ENCODE results near the gene CREB5.

Gene CREB5

GRCh38 chr7:28745351-28745750 lies 333.0 kb downstream of the CREB5 start:
- no peaks in the 10 kb centered on the region for H3K36me3 Mint-ChIP-seq (ENCODE audit: low read depth)
- H3K9me3 Mint-ChIP-seq: no peaks in the 10 kb centered on the region
- H3K4me1 Mint-ChIP-seq (ENCODE audit: low read depth): no peaks in the 10 kb centered on the region
- no peak overlapping the region for H3K4me3 Mint-ChIP-seq
- no peak overlapping the region for H3K27ac Mint-ChIP-seq
- DNase-seq (ENCODE audit: low spot score): no peak
- no peaks in the 10 kb centered on the region for H3K27me3 Mint-ChIP-seq (ENCODE audit: low read depth)

DNA sequence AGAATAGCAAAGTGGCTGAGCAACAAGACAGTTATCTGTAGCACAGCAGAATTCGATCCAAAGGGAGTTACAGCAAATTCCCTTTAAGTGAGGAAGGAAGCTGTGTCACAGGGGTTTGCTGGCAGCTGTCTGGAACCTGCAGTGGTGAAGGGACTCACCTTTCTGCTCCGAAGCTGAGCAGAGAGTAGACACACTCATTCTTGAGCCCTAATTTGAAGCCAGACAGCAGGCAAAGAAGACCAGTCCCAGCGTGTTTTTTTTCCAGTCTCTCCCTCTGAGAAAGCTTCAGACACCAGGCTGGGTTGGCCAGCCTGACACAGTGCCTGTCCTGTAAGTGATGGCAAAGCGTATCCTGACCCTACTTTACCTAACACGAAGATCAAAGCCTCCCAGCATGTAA lies 335.1 kb downstream of the CREB5 start:
- no peak overlapping the region for H3K27ac Mint-ChIP-seq
- no peaks in the 10 kb centered on the region for H3K36me3 Mint-ChIP-seq (ENCODE audit: low read depth)
- no peaks in the 10 kb centered on the region for H3K9me3 Mint-ChIP-seq
- H3K4me3 Mint-ChIP-seq: no peak overlapping the region
- DNase-seq (ENCODE audit: low spot score): no peak
- no peaks in the 10 kb centered on the region for H3K27me3 Mint-ChIP-seq (ENCODE audit: low read depth)
- no peaks in the 10 kb centered on the region for H3K4me1 Mint-ChIP-seq (ENCODE audit: low read depth)

DNA sequence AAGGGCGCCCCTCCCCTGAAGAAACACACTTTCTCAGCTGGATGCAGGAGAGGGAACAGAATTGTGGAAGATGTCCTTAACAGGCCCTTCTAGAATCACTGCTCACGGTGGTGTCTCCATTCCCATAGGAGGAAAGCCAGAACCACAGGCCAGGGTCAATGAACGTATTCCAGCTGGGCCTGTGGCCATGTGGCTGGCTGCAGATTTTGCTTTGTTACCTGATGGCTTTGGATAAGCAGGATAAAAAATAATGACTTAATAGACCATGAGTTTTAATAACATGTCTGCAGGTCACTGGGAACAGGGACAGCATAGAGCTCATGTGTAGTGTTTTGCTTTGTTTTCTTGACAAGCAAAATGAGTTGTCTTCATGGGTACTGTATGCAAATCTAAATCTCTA lies 335.5 kb downstream of the CREB5 start:
- no peaks in the 10 kb centered on the region for H3K4me1 Mint-ChIP-seq (ENCODE audit: low read depth)
- H3K36me3 Mint-ChIP-seq (ENCODE audit: low read depth): no peaks in the 10 kb centered on the region
- H3K27me3 Mint-ChIP-seq (ENCODE audit: low read depth): no peaks in the 10 kb centered on the region
- DNase-seq (ENCODE audit: low spot score): no peak
- no peak overlapping the region for H3K4me3 Mint-ChIP-seq
- no peaks in the 10 kb centered on the region for H3K9me3 Mint-ChIP-seq
- no peak overlapping the region for H3K27ac Mint-ChIP-seq

DNA sequence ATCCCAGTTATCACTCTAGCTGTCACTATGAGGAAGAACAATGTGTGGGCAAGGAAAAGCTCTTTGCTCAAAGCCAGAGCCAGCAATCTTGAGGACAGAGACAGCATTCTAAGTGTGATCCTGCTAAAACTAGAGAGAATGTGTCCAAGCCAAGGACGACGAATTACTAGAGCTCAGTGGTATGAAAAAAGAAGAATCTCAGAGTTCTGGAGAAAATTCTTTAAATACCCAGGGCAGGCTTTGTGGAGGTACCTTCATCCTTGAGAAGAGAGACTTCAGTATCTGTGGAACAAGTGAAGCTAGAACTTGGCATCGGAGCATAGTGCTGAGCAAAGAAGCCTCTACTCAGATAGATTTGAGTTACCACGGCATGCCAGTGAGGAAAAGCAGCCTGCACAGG lies 336.0 kb downstream of the CREB5 start:
- H3K9me3 Mint-ChIP-seq: no peaks in the 10 kb centered on the region
- no peaks in the 10 kb centered on the region for H3K36me3 Mint-ChIP-seq (ENCODE audit: low read depth)
- DNase-seq (ENCODE audit: low spot score): no peak
- no peak overlapping the region for H3K27ac Mint-ChIP-seq
- H3K4me3 Mint-ChIP-seq: no peak overlapping the region
- no peaks in the 10 kb centered on the region for H3K27me3 Mint-ChIP-seq (ENCODE audit: low read depth)
- H3K4me1 Mint-ChIP-seq (ENCODE audit: low read depth): no peaks in the 10 kb centered on the region

- no peak overlapping the region for H3K4me3 Mint-ChIP-seq
- H3K9me3 Mint-ChIP-seq: no peaks in the 10 kb centered on the region
- H3K4me1 Mint-ChIP-seq (ENCODE audit: low read depth): no peaks in the 10 kb centered on the region
- DNase-seq (ENCODE audit: low spot score): no peak
- no peaks in the 10 kb centered on the region for H3K27me3 Mint-ChIP-seq (ENCODE audit: low read depth)
- no peaks in the 10 kb centered on the region for H3K36me3 Mint-ChIP-seq (ENCODE audit: low read depth)
- H3K27ac Mint-ChIP-seq: no peak overlapping the region
These were observed 336.7 kb downstream of the CREB5 start for GRCh38 chr7:28748933-28749584.

- H3K27me3 Mint-ChIP-seq (ENCODE audit: low read depth): no peaks in the 10 kb centered on the region
- no peaks in the 10 kb centered on the region for H3K36me3 Mint-ChIP-seq (ENCODE audit: low read depth)
These were observed 337.3 kb downstream of the CREB5 start for GRCh38 chr7:28749638-28750037.

DNA sequence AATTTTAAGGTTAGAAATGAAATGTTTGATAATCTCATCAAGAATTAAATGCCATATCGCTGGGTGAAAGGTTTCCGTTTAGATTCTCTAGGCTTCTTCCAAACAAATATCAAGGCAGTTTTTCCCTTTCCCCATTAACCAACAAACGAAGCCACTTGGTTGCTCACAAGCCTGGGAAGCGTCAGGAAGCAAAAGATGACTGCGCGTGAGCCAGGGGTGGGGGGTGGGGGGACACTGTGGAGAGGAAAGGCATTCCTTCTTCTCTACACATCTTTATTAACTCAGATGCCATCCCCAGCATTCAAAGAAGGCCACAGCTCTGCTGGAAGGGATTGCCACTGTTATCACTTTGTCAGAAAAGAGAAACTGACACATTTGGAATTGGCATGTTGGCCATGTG lies 338.7 kb downstream of the CREB5 start:
- no peaks in the 10 kb centered on the region for H3K9me3 Mint-ChIP-seq
- no peaks in the 10 kb centered on the region for H3K36me3 Mint-ChIP-seq (ENCODE audit: low read depth)
- no peaks in the 10 kb centered on the region for H3K27me3 Mint-ChIP-seq (ENCODE audit: low read depth)
- no peak overlapping the region for H3K4me3 Mint-ChIP-seq
- H3K4me1 Mint-ChIP-seq (ENCODE audit: low read depth): no peaks in the 10 kb centered on the region
- no peak for DNase-seq (ENCODE audit: low spot score)
- H3K27ac Mint-ChIP-seq: no peak overlapping the region

More at GRCh38 chr7:28749638-28750037, 337.3 kb downstream of the CREB5 start:
- H3K27ac Mint-ChIP-seq: no peak overlapping the region
- DNase-seq (ENCODE audit: low spot score): no peak
- H3K4me3 Mint-ChIP-seq: no peak overlapping the region
- H3K4me1 Mint-ChIP-seq (ENCODE audit: low read depth): no peaks in the 10 kb centered on the region
- no peaks in the 10 kb centered on the region for H3K9me3 Mint-ChIP-seq

DNA sequence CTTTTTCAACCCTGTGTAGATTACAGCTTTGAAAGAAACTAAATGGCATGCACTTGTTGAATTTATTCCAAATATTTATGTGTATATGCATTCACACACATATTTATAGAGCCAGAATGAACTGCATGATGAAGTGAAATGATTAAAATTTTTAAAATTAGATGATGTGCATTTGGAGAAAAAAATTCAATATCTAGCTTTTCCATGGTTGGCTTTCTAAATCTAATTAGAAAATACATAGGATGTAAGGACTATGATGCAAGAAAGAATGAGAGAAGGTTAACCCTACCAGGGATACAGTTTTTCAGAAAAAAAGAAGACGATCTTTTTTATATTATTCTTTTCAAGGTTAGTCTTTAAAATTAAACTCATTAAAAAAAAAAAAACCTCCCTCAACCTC lies 341.3 kb downstream of the CREB5 start:
- Mint-ChIP-seq H3K4me1 (ENCODE audit: low read depth) (no peaks in the 10 kb centered on the region), H3K9me3 (no peaks in the 10 kb centered on the region), H3K36me3 (ENCODE audit: low read depth) (no peaks in the 10 kb centered on the region), H3K27me3 (ENCODE audit: low read depth) (no peaks in the 10 kb centered on the region), H3K4me3 (no peak overlapping the region), H3K27ac (no peak overlapping the region)
- no peak for DNase-seq (ENCODE audit: low spot score)

DNA sequence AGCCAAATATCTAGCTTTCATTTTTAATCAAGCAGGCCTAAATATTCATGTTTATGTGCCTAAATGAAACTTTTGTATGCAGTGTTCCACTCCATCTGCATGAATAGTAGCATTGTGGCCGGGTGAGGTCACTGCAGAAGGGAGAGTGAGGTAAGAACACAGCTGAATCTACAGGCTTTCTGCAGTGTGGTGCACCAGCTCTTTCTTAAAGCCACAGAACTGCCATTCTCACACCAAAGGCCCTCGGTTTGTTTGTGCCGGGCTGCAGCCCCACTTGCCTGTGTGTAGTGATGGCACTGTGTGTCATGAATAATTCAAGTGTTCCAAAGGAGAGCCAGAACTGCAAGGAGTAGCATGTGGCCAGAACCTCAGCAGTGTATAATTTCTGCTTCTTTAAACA lies 341.7 kb downstream of the CREB5 start:
- no peaks in the 10 kb centered on the region for H3K4me1 Mint-ChIP-seq (ENCODE audit: low read depth)
- DNase-seq (ENCODE audit: low spot score): no peak
- no peak overlapping the region for H3K27ac Mint-ChIP-seq
- no peaks in the 10 kb centered on the region for H3K36me3 Mint-ChIP-seq (ENCODE audit: low read depth)
- no peaks in the 10 kb centered on the region for H3K9me3 Mint-ChIP-seq
- H3K4me3 Mint-ChIP-seq: no peak overlapping the region
- H3K27me3 Mint-ChIP-seq (ENCODE audit: low read depth): no peaks in the 10 kb centered on the region

DNA sequence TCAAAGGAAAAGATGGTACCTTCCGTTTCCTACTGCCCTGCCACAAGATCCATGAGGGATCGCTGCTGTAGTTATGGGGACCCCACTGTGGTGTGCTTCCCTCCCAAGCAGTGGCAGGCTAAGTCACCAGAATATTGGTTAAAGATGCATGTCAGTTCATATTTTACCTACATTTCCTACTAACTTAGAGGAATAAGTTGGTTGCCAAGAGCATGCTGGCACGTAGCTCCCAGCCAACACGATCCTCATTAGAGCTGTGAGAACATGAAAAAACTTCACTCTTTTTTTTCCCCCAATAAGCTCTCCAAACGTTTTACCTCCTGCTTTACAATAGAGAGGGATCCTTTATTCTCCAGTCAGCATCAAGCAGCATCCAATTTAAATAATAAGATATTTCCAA lies 342.1 kb downstream of the CREB5 start:
- Mint-ChIP-seq H3K36me3 (ENCODE audit: low read depth) (no peaks in the 10 kb centered on the region), H3K27ac (no peak overlapping the region), H3K4me3 (no peak overlapping the region), H3K27me3 (ENCODE audit: low read depth) (no peaks in the 10 kb centered on the region), H3K4me1 (ENCODE audit: low read depth) (no peaks in the 10 kb centered on the region), H3K9me3 (no peaks in the 10 kb centered on the region)
- no peak for DNase-seq (ENCODE audit: low spot score)

DNA sequence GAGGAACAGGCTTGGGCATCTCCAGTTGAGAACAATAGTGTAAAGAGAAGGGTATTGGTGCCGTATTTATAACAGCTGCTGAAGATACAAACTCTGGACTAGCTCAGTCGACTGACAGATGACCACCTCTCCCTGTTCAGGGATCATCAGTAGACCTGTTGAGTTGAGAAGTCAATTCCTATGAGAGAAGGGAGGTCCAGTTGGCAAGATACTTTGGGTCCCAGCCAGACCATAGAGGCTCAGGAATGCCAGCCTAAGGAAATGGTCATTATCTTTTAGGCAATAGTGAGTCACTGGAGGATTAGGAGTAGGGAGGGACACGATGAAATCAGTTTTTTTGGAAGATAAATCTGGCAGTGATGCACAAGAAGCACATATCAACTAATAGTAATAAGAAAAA lies 342.9 kb downstream of the CREB5 start:
- no peaks in the 10 kb centered on the region for H3K27me3 Mint-ChIP-seq (ENCODE audit: low read depth)
- H3K36me3 Mint-ChIP-seq (ENCODE audit: low read depth): no peaks in the 10 kb centered on the region
- H3K27ac Mint-ChIP-seq: no peak overlapping the region
- no peaks in the 10 kb centered on the region for H3K9me3 Mint-ChIP-seq
- H3K4me1 Mint-ChIP-seq (ENCODE audit: low read depth): no peaks in the 10 kb centered on the region
- no peak for DNase-seq (ENCODE audit: low spot score)
- H3K4me3 Mint-ChIP-seq: no peak overlapping the region

DNA sequence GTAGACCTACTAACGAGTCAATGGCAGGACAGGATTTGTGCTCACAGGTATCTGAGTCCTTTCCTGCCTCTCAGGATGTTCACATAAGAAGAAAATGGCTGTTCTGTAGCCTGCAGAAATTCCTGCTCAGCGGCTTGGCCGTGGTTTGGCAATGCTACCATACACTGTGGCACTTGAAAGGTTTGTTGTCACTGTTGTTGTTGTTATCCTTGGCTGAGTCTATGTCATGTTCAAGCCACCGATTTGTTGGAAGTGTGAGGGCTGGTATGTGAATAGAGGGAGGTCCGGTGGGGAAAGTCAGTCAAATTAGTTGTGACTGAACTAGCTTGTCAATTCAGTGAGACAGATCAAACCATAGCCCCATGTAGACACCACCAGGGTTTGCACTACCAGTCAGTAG lies 345.9 kb downstream of the CREB5 start:
- no peak overlapping the region for H3K27ac Mint-ChIP-seq
- H3K27me3 Mint-ChIP-seq (ENCODE audit: low read depth): peaks cover 3% of the 10 kb centered on the region
- no peaks in the 10 kb centered on the region for H3K36me3 Mint-ChIP-seq (ENCODE audit: low read depth)
- H3K9me3 Mint-ChIP-seq: no peaks in the 10 kb centered on the region
- no peak for DNase-seq (ENCODE audit: low spot score)
- H3K4me3 Mint-ChIP-seq: no peak overlapping the region
- H3K4me1 Mint-ChIP-seq (ENCODE audit: low read depth): no peaks in the 10 kb centered on the region

DNA sequence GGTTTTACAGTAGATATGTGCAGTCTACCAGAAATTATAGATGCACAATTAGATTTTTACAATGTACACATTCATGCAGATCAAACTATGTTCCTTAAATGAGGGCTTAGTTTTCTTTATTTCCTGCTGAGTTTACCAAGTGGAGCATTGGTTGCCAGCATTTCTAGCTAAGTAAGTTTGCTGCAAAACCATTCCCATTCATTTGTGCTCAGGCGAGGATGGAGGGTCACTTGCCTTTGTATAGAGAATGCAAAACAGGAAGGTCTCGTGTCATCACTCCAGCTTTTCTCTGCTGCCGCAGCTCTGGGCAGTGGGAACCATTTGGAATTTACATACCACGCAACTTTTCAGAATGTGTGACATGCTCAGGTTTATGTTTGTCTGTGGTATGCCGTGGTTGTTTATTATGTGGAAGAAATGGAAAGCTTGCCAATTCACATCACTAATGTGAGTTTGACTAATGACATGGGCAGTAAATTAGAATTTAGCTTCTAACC lies 347.2 kb downstream of the CREB5 start:
- Mint-ChIP-seq H3K9me3 (no peaks in the 10 kb centered on the region), H3K36me3 (ENCODE audit: low read depth) (no peaks in the 10 kb centered on the region), H3K27me3 (ENCODE audit: low read depth) (peaks cover 3% of the 10 kb centered on the region), H3K4me3 (no peak overlapping the region), H3K27ac (no peak overlapping the region), H3K4me1 (ENCODE audit: low read depth) (no peaks in the 10 kb centered on the region)
- DNase-seq (ENCODE audit: low spot score): no peak

GRCh38 chr7:28761505-28761904 lies 349.2 kb downstream of the CREB5 start:
- DNase-seq (ENCODE audit: low spot score): no peak
- H3K27me3 Mint-ChIP-seq (ENCODE audit: low read depth): peaks cover 3% of the 10 kb centered on the region
- H3K36me3 Mint-ChIP-seq (ENCODE audit: low read depth): no peaks in the 10 kb centered on the region
- H3K27ac Mint-ChIP-seq: no peak overlapping the region
- no peaks in the 10 kb centered on the region for H3K4me1 Mint-ChIP-seq (ENCODE audit: low read depth)
- no peak overlapping the region for H3K4me3 Mint-ChIP-seq
- no peaks in the 10 kb centered on the region for H3K9me3 Mint-ChIP-seq

GRCh38 chr7:28762651-28763050 lies 350.3 kb downstream of the CREB5 start:
- no peaks in the 10 kb centered on the region for H3K9me3 Mint-ChIP-seq
- no peak for DNase-seq (ENCODE audit: low spot score)
- no peak overlapping the region for H3K4me3 Mint-ChIP-seq
- no peaks in the 10 kb centered on the region for H3K4me1 Mint-ChIP-seq (ENCODE audit: low read depth)
- no peak overlapping the region for H3K27ac Mint-ChIP-seq
- H3K27me3 Mint-ChIP-seq (ENCODE audit: low read depth): peaks cover 3% of the 10 kb centered on the region
- no peaks in the 10 kb centered on the region for H3K36me3 Mint-ChIP-seq (ENCODE audit: low read depth)

Measured in T-helper 2 cell treated with Interferon-gamma antibody and Interleukin-4, amounts not matched to agents 5 μg/mL and 100 μg/mL, for 36 hours (primary cell).